Activated T-helper 2 cell treated with anti-CD3 and anti-CD28 coated beads, Interferon-gamma antibody, Interleukin-2, Interleukin-4, amounts not matched to agents 10 μg/mL and 5 μg/mL and 100 μg/mL, durations not matched to agents 14 hours and 24 hours and 36 hours (primary cell): ENCODE data around the gene NR2F6. TPM values are rescaled to one million over a fixed set of nuclear protein-coding genes. Genes with fewer than 3 reads are reported as not detected.
A peak's percentile ranks its signal among the peaks of the same experiment; 100 is the strongest.

Experiments
- DNase-seq: peaks from one replicate; pipeline ENCODE4 v3.0.0; 2021; ENCODE audit warnings: low spot score
- H3K27ac Mint-ChIP-seq: one replicate; pipeline ENCODE4 v1.8.0; 2021; ENCODE audit warnings: mixed read lengths
- H3K27me3 Mint-ChIP-seq: one replicate; pipeline ENCODE4 v1.8.0; 2021; ENCODE audit warnings: low read depth, mixed read lengths
- H3K36me3 Mint-ChIP-seq: one replicate; pipeline ENCODE4 v1.8.0; 2021; ENCODE audit warnings: low read depth, mixed read lengths
- H3K4me1 Mint-ChIP-seq: one replicate; pipeline ENCODE4 v1.8.0; 2021; ENCODE audit warnings: low read depth, mixed read lengths
- H3K4me3 Mint-ChIP-seq: one replicate; pipeline ENCODE4 v1.8.0; 2021; ENCODE audit warnings: low read depth, mild to moderate bottlenecking, moderate library complexity, mixed read lengths
- H3K9me3 Mint-ChIP-seq: one replicate; pipeline ENCODE4 v1.8.0; 2021; ENCODE audit warnings: mixed read lengths
- intact Hi-C: fragments of 100-400 bp; cut with micrococcal nuclease; formaldehyde crosslinking; loops from one replicate; pipeline ENCODE4 v1.15.1; 2023
- total RNA-seq: library from RNA; stranded (reverse); gene quantifications from 2 replicates; pipeline ENCODE4 v1.2.3, GENCODE V29; 2022

NR2F6 gene
- total RNA-seq = 13.2 and 13.4 TPM in 2 replicates

GRCh38 chr19:17245535-17245984 is at the start of gene NR2F6:
TSS of gene NR2F6 (minus strand) at chr19:17245919. CDS start at chr19:17245220, 699 bp downstream.
- intact Hi-C loops = no loop called here
- Mint-ChIP-seq H3K27ac (peak within 1 kb of the TSS; percentile 82), H3K27me3 (peaks cover 16% of the 10 kb centered on the region), H3K9me3 (no peaks in the 10 kb centered on the region), H3K4me3 (peak within 1 kb of the TSS; percentile 83), H3K36me3 (no peaks in the 10 kb centered on the region), H3K4me1 (peaks cover 2% of the 10 kb centered on the region)
- no peak for DNase-seq

- intact Hi-C loops = loop anchor here (5.0 kb wide), 1 partner anchor 43 kb away; the partner anchor contains the start of gene GTPBP3
- Mint-ChIP-seq H3K4me1 (peaks cover 8% of the 10 kb centered on the region), H3K36me3 (peaks cover 19% of the 10 kb centered on the region), H3K9me3 (no peaks in the 10 kb centered on the region), H3K27me3 (no peaks in the 10 kb centered on the region), H3K4me3 (no peak overlapping the region), H3K27ac (no peak overlapping the region)
- peak; percentile 47 for DNase-seq
Observed at GRCh38 chr19:17294051-17294891, 48.6 kb upstream of the NR2F6 start.

GRCh38 chr19:17293605-17294004 is 47.9 kb upstream of the NR2F6 start:
- Mint-ChIP-seq H3K4me1 (peaks cover 8% of the 10 kb centered on the region), H3K9me3 (no peaks in the 10 kb centered on the region)
- intact Hi-C loops = loop anchor here (2.0 to 5.0 kb wide), 2 partner anchors 44 to 93 kb away; partner anchors contain the start of gene GTPBP3

GRCh38 chr19:17292301-17293074 is 46.8 kb upstream of the NR2F6 start:
- Mint-ChIP-seq H3K27me3 (no peaks in the 10 kb centered on the region), H3K27ac (peak overlapping the region; percentile 78), H3K36me3 (peaks cover 11% of the 10 kb centered on the region)

More at GRCh38 chr19:17293605-17294004, 47.9 kb upstream of the NR2F6 start:
- H3K4me3 Mint-ChIP-seq = no peak overlapping the region
- H3K27ac Mint-ChIP-seq = no peak overlapping the region
- H3K36me3 Mint-ChIP-seq = peaks cover 16% of the 10 kb centered on the region
- H3K27me3 Mint-ChIP-seq = no peaks in the 10 kb centered on the region
- DNase-seq = no peak

GRCh38 chr19:17289489-17289888 is 43.8 kb upstream of the NR2F6 start:
- Mint-ChIP-seq H3K9me3 (no peaks in the 10 kb centered on the region), H3K36me3 (peaks cover 1% of the 10 kb centered on the region), H3K27me3 (no peaks in the 10 kb centered on the region), H3K4me3 (no peak overlapping the region), H3K4me1 (peaks cover 6% of the 10 kb centered on the region), H3K27ac (no peak overlapping the region)
- DNase-seq = peak; percentile 40
- intact Hi-C loops = no loop called here

More at GRCh38 chr19:17292301-17293074, 46.8 kb upstream of the NR2F6 start:
- no peaks in the 10 kb centered on the region for H3K9me3 Mint-ChIP-seq
- peak overlapping the region; percentile 87 for H3K4me3 Mint-ChIP-seq
- peaks cover 8% of the 10 kb centered on the region for H3K4me1 Mint-ChIP-seq
- intact Hi-C loops = loop anchor here (1.0 to 5.0 kb wide), 3 partner anchors 13 to 94 kb away; partner anchors contain the start of genes GTPBP3 and MRPL34
- DNase-seq = peak; percentile 74

- no peak for DNase-seq
- no peaks in the 10 kb centered on the region for H3K27me3 Mint-ChIP-seq
- no peak overlapping the region for H3K4me3 Mint-ChIP-seq
- H3K27ac Mint-ChIP-seq = no peak overlapping the region
- H3K9me3 Mint-ChIP-seq = no peaks in the 10 kb centered on the region
- peaks cover 10% of the 10 kb centered on the region for H3K36me3 Mint-ChIP-seq
- H3K4me1 Mint-ChIP-seq = peaks cover 5% of the 10 kb centered on the region
- intact Hi-C loops = no loop called here
Observed at GRCh38 chr19:17286752-17287151, 41.0 kb upstream of the NR2F6 start.

GRCh38 chr19:17286263-17286662 is 40.5 kb upstream of the NR2F6 start:
- peaks cover 10% of the 10 kb centered on the region for H3K36me3 Mint-ChIP-seq
- no peaks in the 10 kb centered on the region for H3K27me3 Mint-ChIP-seq
- no peak for DNase-seq
- no peak overlapping the region for H3K27ac Mint-ChIP-seq
- H3K9me3 Mint-ChIP-seq = no peaks in the 10 kb centered on the region
- intact Hi-C loops = no loop called here
- H3K4me1 Mint-ChIP-seq = peaks cover 5% of the 10 kb centered on the region
- no peak overlapping the region for H3K4me3 Mint-ChIP-seq

- H3K27ac Mint-ChIP-seq = no peak overlapping the region
- no peaks in the 10 kb centered on the region for H3K27me3 Mint-ChIP-seq
- H3K9me3 Mint-ChIP-seq = no peaks in the 10 kb centered on the region
- intact Hi-C loops = no loop called here
- H3K4me3 Mint-ChIP-seq = no peak overlapping the region
- H3K4me1 Mint-ChIP-seq = peaks cover 5% of the 10 kb centered on the region
- no peak for DNase-seq
- H3K36me3 Mint-ChIP-seq = peaks cover 10% of the 10 kb centered on the region
Observed at GRCh38 chr19:17285415-17286135, 39.9 kb upstream of the NR2F6 start.

- DNase-seq = no peak
- intact Hi-C loops = no loop called here
- H3K4me1 Mint-ChIP-seq = peaks cover 5% of the 10 kb centered on the region
- H3K9me3 Mint-ChIP-seq = no peaks in the 10 kb centered on the region
- H3K4me3 Mint-ChIP-seq = peak overlapping the region; percentile 9
- peaks cover 15% of the 10 kb centered on the region for H3K36me3 Mint-ChIP-seq
- no peaks in the 10 kb centered on the region for H3K27me3 Mint-ChIP-seq
- H3K27ac Mint-ChIP-seq = no peak overlapping the region
Observed at GRCh38 chr19:17283504-17283996, 37.8 kb upstream of the NR2F6 start.

- no peaks in the 10 kb centered on the region for H3K27me3 Mint-ChIP-seq
- intact Hi-C loops = loop anchor here (1.0 kb wide), 1 partner anchor 215 kb away; no protein-coding TSS in a partner anchor
- H3K4me3 Mint-ChIP-seq = peak overlapping the region; percentile 89
- H3K4me1 Mint-ChIP-seq = peaks cover 5% of the 10 kb centered on the region
- H3K36me3 Mint-ChIP-seq = peaks cover 16% of the 10 kb centered on the region
- peak; percentile 78 for DNase-seq
- H3K27ac Mint-ChIP-seq = peak overlapping the region; percentile 85
- H3K9me3 Mint-ChIP-seq = no peaks in the 10 kb centered on the region
Observed at GRCh38 chr19:17282488-17283125, 36.9 kb upstream of the NR2F6 start.

GRCh38 chr19:17281391-17282304 is 35.9 kb upstream of the NR2F6 start, which contains the start of gene ANKLE1:
TSS of gene ANKLE1 (plus strand) at chr19:17281901. CDS start at chr19:17281921, 20 bp downstream.
- Mint-ChIP-seq H3K9me3 (no peaks in the 10 kb centered on the region), H3K36me3 (peaks cover 26% of the 10 kb centered on the region), H3K4me3 (peak within 1 kb of the TSS; percentile 89), H3K27me3 (no peaks in the 10 kb centered on the region), H3K4me1 (peaks cover 5% of the 10 kb centered on the region), H3K27ac (peak within 1 kb of the TSS; percentile 85)
- DNase-seq = no peak
- intact Hi-C loops = loop anchor here (1.0 kb wide), 1 partner anchor 214 kb away; no protein-coding TSS in a partner anchor
